H9 (cell line): ENCODE results near the gene CCL17. TPM values are rescaled to one million over a fixed set of nuclear protein-coding genes. Genes with fewer than 3 reads are reported as not detected.

ENCODE experiments used
- DNase-seq: peaks from one replicate; pipeline ENCODE4 v3.0.0-alpha.2; 2017
- H2AFZ ChIP-seq: one replicate; pipeline ENCODE4 v1.6.1; 2013; ENCODE audit warnings: mild to moderate bottlenecking, low read length, control low read depth, moderate library complexity
- H2AK5ac ChIP-seq: 2 replicates; pipeline ENCODE4 v1.6.1; 2013; ENCODE audit warnings: low read length, control low read depth, mixed read lengths; ENCODE audit not compliant: insufficient read length
- H2BK120ac ChIP-seq: one replicate; pipeline ENCODE4 v1.6.1; 2013; ENCODE audit warnings: low read depth, mild to moderate bottlenecking, low read length, control low read depth, inconsistent platforms; ENCODE audit not compliant: poor library complexity, severe bottlenecking
- H2BK12ac ChIP-seq: 2 replicates; pipeline ENCODE4 v1.6.1; 2013; ENCODE audit warnings: low read length, control low read depth, mixed read lengths, low read depth; ENCODE audit not compliant: insufficient read length
- H2BK15ac ChIP-seq: 2 replicates; pipeline ENCODE4 v1.6.1; 2013; ENCODE audit warnings: low read depth, low read length, control low read depth
- H2BK20ac ChIP-seq: one replicate; pipeline ENCODE4 v1.6.1; 2013; ENCODE audit warnings: low read depth, mild to moderate bottlenecking, low read length, control low read depth, inconsistent platforms; ENCODE audit not compliant: poor library complexity, severe bottlenecking
- H2BK5ac ChIP-seq: 2 replicates; pipeline ENCODE4 v1.6.1; 2013; ENCODE audit warnings: low read length, control low read depth, mixed read lengths; ENCODE audit not compliant: insufficient read length
- H3K14ac ChIP-seq: 2 replicates; pipeline ENCODE4 v1.6.1; 2013; ENCODE audit warnings: low read length, control low read depth; ENCODE audit not compliant: insufficient read depth
- H3K18ac ChIP-seq: 2 replicates; pipeline ENCODE4 v1.6.1; 2013; ENCODE audit warnings: low read depth, mild to moderate bottlenecking, mixed read lengths, low read length, control low read depth; ENCODE audit not compliant: insufficient read length
- H3K23ac ChIP-seq: 2 replicates; pipeline ENCODE4 v1.6.1; 2013; ENCODE audit warnings: low read length, control low read depth, mixed read lengths, low read depth; ENCODE audit not compliant: insufficient read length
- H3K23me2 ChIP-seq: 2 replicates; pipeline ENCODE4 v1.6.1; 2013; ENCODE audit warnings: low read depth, mild to moderate bottlenecking, mixed read lengths, low read length, control low read depth; ENCODE audit not compliant: insufficient read length, poor library complexity, severe bottlenecking
- H3K27ac ChIP-seq: 2 replicates; pipeline ENCODE4 v1.5.1; 2013; ENCODE audit warnings: low read length, control low read depth, mixed read lengths, low read depth; ENCODE audit not compliant: insufficient read length
- H3K27me3 ChIP-seq: 2 replicates; pipeline ENCODE4 v1.6.1; 2013; ENCODE audit warnings: low read length, control low read depth, inconsistent platforms; ENCODE audit not compliant: insufficient read depth
- H3K4ac ChIP-seq: 2 replicates; pipeline ENCODE4 v1.6.1; 2013; ENCODE audit warnings: low read depth, mild to moderate bottlenecking, control low read depth, inconsistent platforms, low read length, moderate library complexity
- H3K4me1 ChIP-seq: 2 replicates; pipeline ENCODE4 v1.6.1; 2013; ENCODE audit warnings: low read length, control low read depth, inconsistent platforms; ENCODE audit not compliant: insufficient read depth
- H3K4me2 ChIP-seq: 2 replicates; pipeline ENCODE4 v1.6.1; 2013; ENCODE audit warnings: low read length, control low read depth, mixed read lengths; ENCODE audit not compliant: insufficient read length, insufficient read depth
- H3K56ac ChIP-seq: 2 replicates; pipeline ENCODE4 v1.6.1; 2013; ENCODE audit warnings: low read depth, mild to moderate bottlenecking, mixed read lengths, low read length, control low read depth; ENCODE audit not compliant: insufficient read length
- H3K79me1 ChIP-seq: 2 replicates; pipeline ENCODE4 v1.6.1; 2013; ENCODE audit warnings: low read depth, mild to moderate bottlenecking, moderate library complexity, low read length, control low read depth, inconsistent platforms; ENCODE audit not compliant: insufficient read depth, poor library complexity, severe bottlenecking
- H3K79me2 ChIP-seq: 2 replicates; pipeline ENCODE4 v1.6.1; 2013; ENCODE audit warnings: low read length, control low read depth, inconsistent platforms; ENCODE audit not compliant: insufficient read depth
- H3K9ac ChIP-seq: 2 replicates; pipeline ENCODE4 v1.6.1; 2013; ENCODE audit warnings: low read length, control low read depth, mixed read lengths; ENCODE audit not compliant: insufficient read length; ENCODE audit errors: extremely low read depth
- H3K9me3 ChIP-seq: one replicate; pipeline ENCODE4 v1.6.1; 2013; ENCODE audit warnings: low read depth, low read length, inconsistent platforms; ENCODE audit not compliant: control insufficient read depth
- H3T11ph ChIP-seq: one replicate; pipeline ENCODE4 v1.6.1; 2013; ENCODE audit warnings: mild to moderate bottlenecking, low read length, control low read depth, inconsistent platforms
- H4K20me1 ChIP-seq: one replicate; pipeline ENCODE4 v1.6.1; 2013; ENCODE audit not compliant: control insufficient read depth, insufficient read length, insufficient read depth
- H4K5ac ChIP-seq: 2 replicates; pipeline ENCODE4 v1.6.1; 2013; ENCODE audit warnings: low read depth, mild to moderate bottlenecking, mixed read lengths, low read length, control low read depth; ENCODE audit not compliant: insufficient read length
- H4K8ac ChIP-seq: replicated peaks from 2 replicates; pipeline ENCODE4 v1.6.1; 2013; ENCODE audit warnings: low read length, control low read depth, mixed read lengths, low read depth; ENCODE audit not compliant: insufficient read length
- H4K91ac ChIP-seq: 2 replicates; pipeline ENCODE4 v1.6.1; 2013; ENCODE audit warnings: low read depth, mild to moderate bottlenecking, moderate library complexity, mixed read lengths, low read length, control low read depth; ENCODE audit not compliant: insufficient read length
- H3K27ac Mint-ChIP-seq, 3 experiments: 2 replicates in 2 of 3; 3 replicates in 1 of 3; pipeline ENCODE4 v1.8.0; 2020 to 2021; ENCODE audit warnings: mixed read lengths in 3 of 3, mild to moderate bottlenecking in 1 of 3, moderate library complexity in 1 of 3
- H3K27me3 Mint-ChIP-seq: 2 replicates; pipeline ENCODE4 v1.8.0; 2021; ENCODE audit warnings: low read depth, mild to moderate bottlenecking, moderate library complexity, mixed read lengths
- H3K36me3 Mint-ChIP-seq, 3 experiments: 2 replicates in 2 of 3; 3 replicates in 1 of 3; pipeline ENCODE4 v1.8.0; 2020 to 2021; ENCODE audit warnings: low read depth in 3 of 3, mixed read lengths in 3 of 3; ENCODE audit not compliant: insufficient read depth in 1 of 3
- H3K4me1 Mint-ChIP-seq, 2 experiments: 2 replicates each; pipeline ENCODE4 v1.8.0; 2020; ENCODE audit warnings: mixed read lengths in 2 of 2
- H3K4me3 Mint-ChIP-seq, 2 experiments: 2 replicates in 1 of 2; 3 replicates in 1 of 2; pipeline ENCODE4 v1.8.0; 2020 to 2021; ENCODE audit warnings: mild to moderate bottlenecking in 2 of 2, mixed read lengths in 2 of 2, moderate library complexity in 1 of 2
- H3K9me3 Mint-ChIP-seq, 2 experiments: 2 replicates in 1 of 2; 3 replicates in 1 of 2; pipeline ENCODE4 v1.8.0; 2020; ENCODE audit warnings: mild to moderate bottlenecking in 2 of 2, mixed read lengths in 2 of 2, moderate library complexity in 1 of 2
- CTCF ChIP-seq: fragments of 200-600 bp; sonication (generic); conservative IDR thresholded peaks from 3 replicates; pipeline ENCODE4 v1.8.0; 2021; ENCODE audit warnings: antibody characterized with exemption, mild to moderate bottlenecking
- WGBS: extraction: QIAGEN DNeasy Blood & Tissue Kit; methylation state at CpG from one replicate; pipeline ENCODE4 v1.1.7; 2013; ENCODE audit warnings: missing lambda C conversion rate, low lambda C conversion rate, mixed read lengths; ENCODE audit not compliant: insufficient read length; ENCODE audit errors: extremely low coverage; 5-methylcytosine and 5-hydroxymethylcytosine counted together
- total RNA-seq: library from RNA; stranded (reverse); gene quantifications from 2 replicates; pipeline ENCODE4 v1.2.1, GENCODE V29; 2021

The CCL17 gene
- total RNA-seq, 1 experiment from 2014 or later = not detected

GRCh38 chr16:57462209-57462977 is 57.8 kb downstream of the CCL17 start, which contains the start of gene POLR2C:
POLR2C (plus strand) TSS chr16:57462679; CDS start chr16:57462725, 46 bp downstream.
- Histone ChIP-seq H4K20me1 (no peaks in the 10 kb centered on the region), H2BK20ac (no peak within 1 kb of the TSS), H3K4me1 (no peaks in the 10 kb centered on the region), H3K23me2 (peaks cover 4% of the 10 kb centered on the region), H3K79me2 (peaks cover 7% of the 10 kb centered on the region; the same call in 1 of the 2 replicates), H3K56ac (no peak within 1 kb of the TSS), H2BK5ac (no peak within 1 kb of the TSS), H4K91ac (no peak within 1 kb of the TSS), H2AK5ac (no peak within 1 kb of the TSS), H2AFZ (no peak within 1 kb of the TSS), H3K9ac (peak within 1 kb of the TSS; percentile 94), H3K9me3 (no peaks in the 10 kb centered on the region), H2BK12ac (no peak within 1 kb of the TSS), H3K79me1 (no peaks in the 10 kb centered on the region), H3K27me3 (no peaks in the 10 kb centered on the region), H3K18ac (no peak within 1 kb of the TSS), H3K14ac (peak within 1 kb of the TSS; percentile 85; the same call in 1 of the 2 replicates), H2BK15ac (no peak within 1 kb of the TSS), H3K4ac (no peak within 1 kb of the TSS), H4K5ac (no peak within 1 kb of the TSS), H3K23ac (no peak within 1 kb of the TSS), H3K27ac (no peak within 1 kb of the TSS), H3T11ph (no peak within 1 kb of the TSS), H3K4me2 (peak within 1 kb of the TSS; percentile 91), H4K8ac (peak within 1 kb of the TSS; percentile 53), H2BK120ac (no peak within 1 kb of the TSS)
- Mint-ChIP-seq H3K4me3 (peak within 1 kb of the TSS; percentile 99 to 100), H3K36me3 (peaks cover 19 to 78% (median 43%) of the 10 kb centered on the region in 3 experiments; a peak in 6 of 7 replicates), H3K4me1 (peaks cover 3 to 6% of the 10 kb centered on the region in 2 experiments), H3K27me3 (no peaks in the 10 kb centered on the region), H3K27ac (peak within 1 kb of the TSS; percentile 92 to 100 (median 100)), H3K9me3 (no peaks in the 10 kb centered on the region)
- WGBS = no CpG with 5 or more reads among the region's 47 CpGs
- peak; percentile 85 for DNase-seq
- peak; percentile 97 for TF ChIP-seq CTCF
